Stimulated activated CD8-positive, alpha-beta memory T cell treated with anti-CD3 and anti-CD28 coated beads, Interleukin-15, amount 100 ng/mL, for 1 hour (primary cell): ENCODE results near the gene LIM2.
A peak's percentile ranks its signal among the peaks of the same experiment; 100 is the strongest.

Source experiments
- DNase-seq: peaks from one replicate; pipeline ENCODE4 v3.0.0-alpha.2; 2020; ENCODE audit warnings: low read depth

Gene LIM2

GRCh38 chr19:51339687-51340656 lies 47.8 kb downstream of the LIM2 start:
- DNase-seq: peak; percentile 84

- DNase-seq: no peak
Measured at GRCh38 chr19:51339313-51339686, 48.5 kb downstream of the LIM2 start.

GRCh38 chr19:51338563-51339312 lies 49.0 kb downstream of the LIM2 start:
- peak; percentile 72 for DNase-seq

GRCh38 chr19:51337861-51338562 lies 49.8 kb downstream of the LIM2 start:
- DNase-seq: no peak

- no peak for DNase-seq
Measured at GRCh38 chr19:51337141-51337860, 50.5 kb downstream of the LIM2 start.

- DNase-seq: no peak
Measured at GRCh38 chr19:51333836-51334460, 53.8 kb downstream of the LIM2 start.

- no peak for DNase-seq
Measured at GRCh38 chr19:51331716-51332115, 56.1 kb downstream of the LIM2 start.

GRCh38 chr19:51331193-51331592 lies 56.6 kb downstream of the LIM2 start:
- no peak for DNase-seq

- no peak for DNase-seq
Measured at GRCh38 chr19:51330366-51330765, 57.4 kb downstream of the LIM2 start.
